Stomach (tissue), 19 donors: ENCODE measurements around the gene CKLF. TPM values are rescaled to one million over a fixed set of nuclear protein-coding genes. Genes with fewer than 3 reads are reported as not detected.

Source experiments
- DNase-seq, 2 donors: peaks; one replicate each; pipeline versions ENCODE4 v3.0.0 to v3.0.0-alpha.2; 2013 to 2019
- H3K27ac ChIP-seq, 5 donors: fragments of 200-600 bp in 4 of 5; sonication (generic) in 4 of 5; one replicate each; pipeline ENCODE4 v1.5.1; 2013 to 2019; ENCODE audit warnings: mild to moderate bottlenecking in 1 of 5, moderate library complexity in 1 of 5
- H3K27me3 ChIP-seq, 3 donors: fragments of 200-600 bp; sonication (generic); one replicate each; pipeline ENCODE4 v1.5.1; 2017 to 2019; ENCODE audit warnings: mixed run types in 1 of 3
- H3K36me3 ChIP-seq, 4 donors: fragments of 200-600 bp; sonication (generic); 1 replicate in 3 of 4; 2 replicates in 1 of 4; pipeline ENCODE4 v1.5.1; 2016 to 2019
- H3K4me1 ChIP-seq, 4 donors: fragments of 200-600 bp; sonication (generic); one replicate each; pipeline ENCODE4 v1.5.1; 2016 to 2019
- H3K4me3 ChIP-seq, 4 donors: fragments of 200-600 bp; sonication (generic) in 3 of 4; one replicate each; pipeline ENCODE4 v1.5.1; 2016 to 2019; ENCODE audit warnings: mild to moderate bottlenecking in 1 of 4
- H3K9me3 ChIP-seq, 4 donors: fragments of 200-600 bp; sonication (generic); one replicate each; pipeline ENCODE4 v1.5.1; 2016 to 2019
- EP300 ChIP-seq: sonication (generic); formaldehyde crosslinking; IDR thresholded peaks from one replicate; pipeline ENCODE4 v1.6.1; 2017; ENCODE audit warnings: antibody characterized with exemption
- POLR2A ChIP-seq, 4 donors: fragments of 450-650 bp; IDR thresholded peaks; one replicate each; pipeline ENCODE4 v1.6.1; 2016; ENCODE audit warnings: antibody characterized with exemption in 4 of 4, control low read depth in 2 of 4, mild to moderate bottlenecking in 1 of 4, moderate library complexity in 1 of 4
- POLR2AphosphoS5 ChIP-seq, 3 donors: sonication (generic); formaldehyde crosslinking; IDR thresholded peaks; one replicate each; pipeline ENCODE4 v1.6.1; 2016; ENCODE audit warnings: antibody characterized with exemption in 3 of 3
- WGBS, 5 donors: extraction: QIAGEN DNeasy Blood & Tissue Kit in 3 of 5; methylation state at CpG; one replicate each; pipeline versions ENCODE4 v1.1.5 to v1.1.7; 2013 to 2018; 5-methylcytosine and 5-hydroxymethylcytosine counted together
- intact Hi-C: fragments of 100-400 bp; cut with DNase I; formaldehyde crosslinking; loops from one replicate; pipeline ENCODE4 v1.15.1; 2023; ENCODE audit warnings: low total_unique reads
- long read RNA-seq, 10 donors: transcript quantifications; one replicate each; lab custom pipeline, GENCODE V29; 2026
- polyA plus RNA-seq, 3 donors: library from polyadenylated mRNA; stranded (reverse); fragments of 200-250 nt; gene quantifications; one replicate each; pipeline ENCODE4 v1.2.3, GENCODE V29; 2013
- total RNA-seq, 5 donors: library from RNA; depleted of rRNA; stranded (reverse); fragments of >200 nt; gene quantifications; one replicate each; pipeline versions ENCODE4 v1.1.0 to v1.2.3, GENCODE V29; 2014 to 2016
- TF ChIP-seq, protein P1 (sequence below), 7 experiments: fragments of 450-650 bp in 4 of 7; fragments of 200-600 bp in 3 of 7; sonication (generic) in 3 of 7; IDR thresholded peaks; one replicate each; pipeline ENCODE4 v1.5.1; 2016 to 2019; ENCODE audit warnings: antibody characterized with exemption in 7 of 7, control low read depth in 2 of 7, mild to moderate bottlenecking in 1 of 7
- donor health status: healthy with polysubstance abuse.
- donor health status: Bipolar disorder and iron deficiency.
- donor health status: healthy.

Gene CKLF, protein sequence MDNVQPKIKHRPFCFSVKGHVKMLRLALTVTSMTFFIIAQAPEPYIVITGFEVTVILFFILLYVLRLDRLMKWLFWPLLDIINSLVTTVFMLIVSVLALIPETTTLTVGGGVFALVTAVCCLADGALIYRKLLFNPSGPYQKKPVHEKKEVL
- 10 to 100 TPM in 3 of 5 donors, 1 to 10 TPM in 1, not detected in 1; 4.1 to 35.7 (median 18.4) TPM for total RNA-seq
- polyA plus RNA-seq, result 10 to 100 TPM; 21.8 to 35.1 (median 30.5) TPM
- long read RNA-seq, donor 1, transcript CKLF-201 (4 exons, 669 nt), result minor isoform, 7 of 22 reads
- long read RNA-seq, donor 1, transcript CKLF-203 (3 exons, 508 nt), result major isoform, 11 of 22 reads
- long read RNA-seq, donor 1, partial matches to known transcripts, result 0 of 22 reads
- long read RNA-seq, donor 1, other reads (novel, unspliced or antisense), result 0 of 22 reads
- long read RNA-seq, donor 2, transcript CKLF-203 (3 exons, 508 nt), result major isoform, 16 of 34 reads
- long read RNA-seq, donor 2, transcript CKLF-201 (4 exons, 669 nt), result minor isoform, 14 of 34 reads
- long read RNA-seq, donor 2, partial matches to known transcripts, result 0 of 34 reads
- long read RNA-seq, donor 2, other reads (novel, unspliced or antisense), result 0 of 34 reads
- long read RNA-seq, donor 3, transcript CKLF-201 (4 exons, 669 nt), result minor isoform, 9 of 29 reads
- long read RNA-seq, donor 3, transcript CKLF-203 (3 exons, 508 nt), result major isoform, 17 of 29 reads
- long read RNA-seq, donor 3, partial matches to known transcripts, result 0 of 29 reads
- long read RNA-seq, donor 3, other reads (novel, unspliced or antisense), result 0 of 29 reads
- long read RNA-seq, donor 4, partial matches to known transcripts, result 0 of 5 reads
- long read RNA-seq, donor 4, other reads (novel, unspliced or antisense), result 0 of 5 reads
- long read RNA-seq, donor 5, transcript CKLF-201 (4 exons, 669 nt), result minor isoform, 13 of 41 reads
- long read RNA-seq, donor 5, transcript CKLF-203 (3 exons, 508 nt), result major isoform, 23 of 41 reads
- long read RNA-seq, donor 5, partial matches to known transcripts, result 0 of 41 reads
- long read RNA-seq, donor 5, other reads (novel, unspliced or antisense), result 0 of 41 reads
- long read RNA-seq, donor 6, transcript CKLF-201 (4 exons, 669 nt), result minor isoform, 12 of 63 reads
- long read RNA-seq, donor 6, transcript CKLF-203 (3 exons, 508 nt), result major isoform, 34 of 63 reads
- long read RNA-seq, donor 6, transcript CKLF-202 (3 exons, 571 nt), result minor isoform, 6 of 63 reads
- long read RNA-seq, donor 6, partial matches to known transcripts, result 10 of 63 reads
- long read RNA-seq, donor 6, other reads (novel, unspliced or antisense), result 0 of 63 reads
- long read RNA-seq, donor 7, transcript CKLF-201 (4 exons, 669 nt), result minor isoform, 15 of 54 reads
- long read RNA-seq, donor 7, transcript CKLF-203 (3 exons, 508 nt), result major isoform, 31 of 54 reads
- long read RNA-seq, donor 7, transcript CKLF-202 (3 exons, 571 nt), result minor isoform, 5 of 54 reads
- long read RNA-seq, donor 7, partial matches to known transcripts, result 0 of 54 reads
- long read RNA-seq, donor 7, other reads (novel, unspliced or antisense), result 0 of 54 reads
- long read RNA-seq, donor 8, transcript CKLF-203 (3 exons, 508 nt), result minor isoform, 8 of 29 reads
- long read RNA-seq, donor 8, transcript CKLF-201 (4 exons, 669 nt), result major isoform, 13 of 29 reads
- long read RNA-seq, donor 8, partial matches to known transcripts, result 0 of 29 reads
- long read RNA-seq, donor 8, other reads (novel, unspliced or antisense), result 0 of 29 reads
- long read RNA-seq, donor 9, transcript CKLF-203 (3 exons, 508 nt), result major isoform, 23 of 42 reads
- long read RNA-seq, donor 9, transcript CKLF-201 (4 exons, 669 nt), result minor isoform, 12 of 42 reads
- long read RNA-seq, donor 9, partial matches to known transcripts, result 0 of 42 reads
- long read RNA-seq, donor 9, other reads (novel, unspliced or antisense), result 0 of 42 reads
- long read RNA-seq, donor 10, transcript CKLF-201 (4 exons, 669 nt), result major isoform, 8 of 18 reads
- long read RNA-seq, donor 10, transcript CKLF-203 (3 exons, 508 nt), result minor isoform, 6 of 18 reads
- long read RNA-seq, donor 10, partial matches to known transcripts, result 0 of 18 reads
- long read RNA-seq, donor 10, other reads (novel, unspliced or antisense), result 0 of 18 reads

DNA sequence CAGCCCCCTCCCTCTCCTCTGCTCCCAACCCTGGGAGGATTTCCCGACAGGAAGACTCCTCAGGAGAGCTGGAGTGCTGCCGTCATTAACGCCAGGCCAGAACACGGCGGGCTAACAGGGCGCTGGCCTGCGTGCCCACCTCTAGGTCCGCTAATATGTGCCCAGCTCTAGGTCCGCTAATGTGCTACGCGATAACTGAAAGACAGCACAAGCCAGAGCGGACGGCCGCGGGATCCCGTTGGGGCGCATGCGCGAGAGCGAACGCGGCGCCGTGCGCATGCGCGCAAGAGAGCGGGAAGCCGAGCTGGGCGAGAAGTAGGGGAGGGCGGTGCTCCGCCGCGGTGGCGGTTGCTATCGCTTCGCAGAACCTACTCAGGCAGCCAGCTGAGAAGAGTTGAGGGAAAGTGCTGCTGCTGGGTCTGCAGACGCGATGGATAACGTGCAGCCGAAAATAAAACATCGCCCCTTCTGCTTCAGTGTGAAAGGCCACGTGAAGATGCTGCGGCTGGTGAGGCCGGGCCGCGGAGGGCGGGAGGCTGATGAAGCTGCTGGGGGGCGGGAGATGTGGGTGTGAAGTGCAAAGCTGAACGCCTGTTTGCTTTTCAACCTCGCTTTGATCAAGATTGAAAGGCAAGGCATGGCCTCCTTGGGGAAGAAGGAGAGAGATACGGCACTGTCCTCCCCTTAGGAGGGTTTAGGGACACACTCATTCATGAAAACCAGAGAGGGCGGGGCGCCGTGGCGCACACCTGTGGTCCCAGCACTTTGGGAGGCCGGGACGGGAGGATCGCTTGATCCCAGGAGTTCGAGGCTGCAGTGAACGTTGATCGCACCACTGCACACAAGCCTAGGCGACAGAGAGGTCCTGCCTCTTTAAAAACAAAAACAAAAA is at the start of gene CKLF:
Gene CKLF, plus strand, starts transcription at position 291 of the 892 bp plus-strand sequence. Its CDS starts 140 bp downstream, at position 431.
- H3K27ac ChIP-seq, result peak within 1 kb of the TSS; percentile 88 to 99 (median 93)
- intact Hi-C loops, result no loop called here
- no peaks in the 10 kb centered on the region for H3K9me3 ChIP-seq
- no peaks in the 10 kb centered on the region for H3K27me3 ChIP-seq
- TF ChIP-seq, protein P1, sequence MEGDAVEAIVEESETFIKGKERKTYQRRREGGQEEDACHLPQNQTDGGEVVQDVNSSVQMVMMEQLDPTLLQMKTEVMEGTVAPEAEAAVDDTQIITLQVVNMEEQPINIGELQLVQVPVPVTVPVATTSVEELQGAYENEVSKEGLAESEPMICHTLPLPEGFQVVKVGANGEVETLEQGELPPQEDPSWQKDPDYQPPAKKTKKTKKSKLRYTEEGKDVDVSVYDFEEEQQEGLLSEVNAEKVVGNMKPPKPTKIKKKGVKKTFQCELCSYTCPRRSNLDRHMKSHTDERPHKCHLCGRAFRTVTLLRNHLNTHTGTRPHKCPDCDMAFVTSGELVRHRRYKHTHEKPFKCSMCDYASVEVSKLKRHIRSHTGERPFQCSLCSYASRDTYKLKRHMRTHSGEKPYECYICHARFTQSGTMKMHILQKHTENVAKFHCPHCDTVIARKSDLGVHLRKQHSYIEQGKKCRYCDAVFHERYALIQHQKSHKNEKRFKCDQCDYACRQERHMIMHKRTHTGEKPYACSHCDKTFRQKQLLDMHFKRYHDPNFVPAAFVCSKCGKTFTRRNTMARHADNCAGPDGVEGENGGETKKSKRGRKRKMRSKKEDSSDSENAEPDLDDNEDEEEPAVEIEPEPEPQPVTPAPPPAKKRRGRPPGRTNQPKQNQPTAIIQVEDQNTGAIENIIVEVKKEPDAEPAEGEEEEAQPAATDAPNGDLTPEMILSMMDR (IDR thresholded peaks at IDR 0.05), result no peak
- peak; percentile 83 to 94 (median 90) for TF ChIP-seq POLR2AphosphoS5 (IDR thresholded peaks at IDR 0.05)
- WGBS, 5 donors, result 3 to 8% (median 6%) methylated on average over 57 to 63 of the region's 63 CpGs
- H3K36me3 ChIP-seq, result peaks cover 0 to 10% (median 6%) of the 10 kb centered on the region in 4 donors
- H3K4me1 ChIP-seq, result peaks cover 30 to 78% (median 55%) of the 10 kb centered on the region in 4 donors
- peak within 1 kb of the TSS; percentile 58 to 75 (median 62) for H3K4me3 ChIP-seq
- DNase-seq, result peak; percentile 95 to 97

DNA sequence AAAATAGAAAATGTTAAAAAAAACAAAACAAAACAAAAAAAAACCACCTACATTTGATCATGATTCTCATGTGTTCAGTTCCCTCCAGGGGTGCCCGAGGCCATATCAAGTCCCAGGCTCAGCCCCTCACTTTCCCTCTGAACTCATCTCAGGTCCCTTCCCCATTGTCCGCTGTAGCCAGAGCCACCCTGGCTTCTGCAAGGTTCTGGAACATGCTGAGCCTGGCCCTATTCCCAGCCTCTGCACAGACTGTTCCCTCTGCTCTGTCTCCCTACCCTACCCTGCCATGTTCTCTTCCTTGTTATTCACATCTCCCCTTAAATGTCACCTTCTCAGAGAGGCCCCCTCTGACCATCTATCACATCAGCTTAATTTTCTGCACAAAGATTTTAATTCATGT is 49.3 kb upstream of the CKLF start:
- Histone ChIP-seq H3K9me3 (no peaks in the 10 kb centered on the region), H3K36me3 (peaks cover 0 to 10% (median 0%) of the 10 kb centered on the region in 4 donors), H3K4me1 (peaks cover 0 to 24% (median 15%) of the 10 kb centered on the region in 4 donors), H3K27me3 (no peaks in the 10 kb centered on the region), H3K27ac (peak overlapping the region in 4 of 5 donors; percentile 20 to 38 (median 34)), H3K4me3 (no peak overlapping the region)
- TF ChIP-seq POLR2AphosphoS5 (IDR thresholded peaks at IDR 0.05) (no peak), EP300 (no peak), POLR2A (IDR thresholded peaks at IDR 0.05) (no peak)
- TF ChIP-seq, protein P1 (IDR thresholded peaks at IDR 0.05), result no peak
- 78 to 92% (median 88%) methylated on average over 2 of the region's 2 CpGs for WGBS, 5 donors
- intact Hi-C loops, result no loop called here
- no peak for DNase-seq

DNA sequence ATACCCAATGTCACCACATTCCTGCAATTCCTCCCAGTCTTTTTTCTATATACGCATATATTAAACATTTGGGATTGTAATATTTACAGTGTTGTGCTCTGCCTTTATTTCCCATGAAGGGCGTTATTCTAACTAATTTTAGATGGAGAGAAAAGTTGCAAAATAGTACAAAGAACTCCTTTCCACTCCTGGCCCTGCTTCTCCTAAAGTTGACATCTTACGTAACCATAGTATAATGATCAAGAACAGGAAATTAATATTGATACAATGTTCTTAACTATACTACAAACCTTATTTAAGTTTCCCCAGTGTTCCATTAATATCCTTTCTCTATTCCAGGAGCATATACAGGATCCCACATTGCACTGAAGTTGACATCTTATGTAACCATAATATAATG is 48.8 kb upstream of the CKLF start:
- no peaks in the 10 kb centered on the region for H3K9me3 ChIP-seq
- H3K4me1 ChIP-seq, result peaks cover under 1 to 30% (median 21%) of the 10 kb centered on the region in 4 donors
- TF ChIP-seq, protein P1 (IDR thresholded peaks at IDR 0.05), result no peak
- TF ChIP-seq POLR2AphosphoS5 (IDR thresholded peaks at IDR 0.05), result no peak
- H3K36me3 ChIP-seq, result peaks cover 0 to 16% (median 0%) of the 10 kb centered on the region in 4 donors
- WGBS, 5 donors, result 73 to 93% (median 88%) methylated on average over 3 of the region's 3 CpGs
- intact Hi-C loops, result no loop called here
- no peak overlapping the region for H3K4me3 ChIP-seq
- H3K27me3 ChIP-seq, result no peaks in the 10 kb centered on the region
- DNase-seq, result no peak
- H3K27ac ChIP-seq, result no peak overlapping the region
